ENCODE measurements around the gene TSPAN18. TPM values are rescaled to one million over a fixed set of nuclear protein-coding genes. Genes with fewer than 3 reads are reported as not detected.
A peak's percentile ranks its signal among the peaks of the same experiment; 100 is the strongest.

Gene TSPAN18
- total and polyA plus RNA-seq, 2 of the 8 experiments (the other 6 are each of a cell fraction or from before 2014, with no cell fraction given), result 5.2 to 10.2 TPM

DNA sequence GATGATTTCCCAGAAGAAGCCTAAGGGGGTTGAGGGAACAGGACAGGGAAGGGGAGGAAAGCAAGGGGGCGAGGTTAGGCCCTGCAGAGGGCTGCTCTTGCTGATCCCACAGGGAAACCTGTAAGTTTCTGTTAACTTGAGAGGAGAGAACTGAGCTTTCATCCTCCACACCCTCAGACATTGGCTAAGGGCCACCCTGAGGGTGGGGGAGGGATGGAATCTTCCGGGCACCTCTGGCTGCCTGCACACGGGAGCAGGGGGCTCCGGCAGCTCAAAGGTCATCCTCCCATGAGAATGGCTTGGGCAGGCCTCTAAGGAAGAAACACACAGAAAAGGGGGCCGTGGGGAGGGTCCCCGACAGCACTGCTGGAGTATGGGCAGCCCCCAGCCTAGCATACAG is 108.1 kb downstream of the TSPAN18 start:
- no peak overlapping the region for H2AFZ ChIP-seq (ENCODE audit: low read length)
- no peak overlapping the region for H2AK5ac ChIP-seq (ENCODE audit: low read depth, low read length)
- H4K8ac ChIP-seq (ENCODE audit: extremely low read depth, insufficient read depth, low read length), result no peak overlapping the region
- no peaks in the 10 kb centered on the region for H4K20me1 ChIP-seq (replicated peaks in 1 of 2; ENCODE audit: control insufficient read depth in 1 of 2, insufficient read depth in 2 of 2, low read length in 2 of 2)
- no peak for DNase-seq (ENCODE audit: low read depth in 1 of 2, low spot score in 2 of 2)
- H3K14ac ChIP-seq (ENCODE audit: insufficient read length), result no peak overlapping the region
- no peak overlapping the region for H3K23ac ChIP-seq (ENCODE audit: insufficient read length)
- peak overlapping the region; percentile 62; the same call in 1 of the 2 replicates for H2BK20ac ChIP-seq (ENCODE audit: low read length)
- H3K9me3 ChIP-seq (ENCODE audit: insufficient read depth in 2 of 2, low read depth in 1 of 2, low read length in 1 of 2), result peaks cover 0 to 10% of the 10 kb centered on the region in 2 experiments; a peak in 1 of 4 replicates
- H3K27ac ChIP-seq (ENCODE audit: low read depth, low read length), result no peak overlapping the region
- no peaks in the 10 kb centered on the region for H3K79me2 ChIP-seq (ENCODE audit: control insufficient read depth in 1 of 2, insufficient read depth in 2 of 2, low read length in 2 of 2)
- H2BK12ac ChIP-seq (ENCODE audit: low read depth, low read length), result peak overlapping the region; percentile 20
- H3K4ac ChIP-seq (replicated peaks; ENCODE audit: insufficient read length, low read depth, low read length), result no peak overlapping the region
- peak overlapping the region; percentile 50 for H4K91ac ChIP-seq (replicated peaks; ENCODE audit: insufficient read length, low read length)
- no peak overlapping the region for H3K4me3 ChIP-seq (ENCODE audit: extremely low read depth in 1 of 4, insufficient read depth in 2 of 4, low read depth in 3 of 4, low read length in 4 of 4)
- no peak overlapping the region for H2BK5ac ChIP-seq (ENCODE audit: low read depth, low read length)
- H3K4me2 ChIP-seq (ENCODE audit: insufficient read depth in 1 of 2, low read depth in 2 of 2, low read length in 2 of 2), result 0 out of 4 replicates have a peak overlapping the region, but pooled peaks of 1 of the 2 experiments have one; percentile 19
- 70% methylated on average over 6 of the region's 6 CpGs; no CpG with 5 or more reads in 1 of the 2 experiments for WGBS, 2 experiments (ENCODE audit: extremely low coverage in 1 of 2, insufficient coverage in 1 of 2, insufficient read length in 1 of 2, insufficient replicate concordance in 2 of 2, low coverage in 1 of 2, low lambda C conversion rate in 2 of 2, missing lambda C conversion rate in 1 of 2)
- H3K18ac ChIP-seq (ENCODE audit: extremely low read depth, low read length), result no peak overlapping the region; the same call in 1 of the 2 replicates
- peaks cover 10 to 19% (median 14%) of the 10 kb centered on the region in 4 experiments; a peak in 6 of 7 replicates for H3K4me1 ChIP-seq (replicated peaks in 1 of 4; ENCODE audit: control insufficient read depth in 3 of 4, insufficient read depth in 4 of 4, low read length in 3 of 4)
- H3K56ac ChIP-seq (replicated peaks; ENCODE audit: insufficient read length, low read depth, low read length), result no peak overlapping the region
- ChIA-PET CTCF (ENCODE audit: partially characterized antibody) (interaction anchor here (1.2 to 2.6 kb wide), 6 partner anchors 9 to 60 kb away, joined by 3 to 9 read pairs (median 6); no protein-coding TSS in a partner anchor), POLR2A (ENCODE audit: partially characterized antibody) (interaction anchor here (0.7 to 3.7 kb wide), 4 partner anchors 11 to 105 kb away, joined by 3 to 14 read pairs (median 6); no protein-coding TSS in a partner anchor)
- H3K79me1 ChIP-seq (ENCODE audit: low read depth, low read length), result no peaks in the 10 kb centered on the region
- H3K23me2 ChIP-seq (ENCODE audit: low read depth, low read length), result no peaks in the 10 kb centered on the region
- H3K36me3 ChIP-seq (ENCODE audit: control insufficient read depth in 2 of 4, insufficient read depth in 4 of 4, low read length in 3 of 4), result no peaks in the 10 kb centered on the region
- H4K5ac ChIP-seq (ENCODE audit: insufficient read length, low read depth, low read length), result no peak overlapping the region
- H2BK15ac ChIP-seq (ENCODE audit: low read length), result no peak overlapping the region
- H3K9ac ChIP-seq (replicated peaks in 1 of 4; ENCODE audit: extremely low read depth in 1 of 4, low read depth in 3 of 4, low read length in 3 of 4), result no peak overlapping the region
- no peak overlapping the region for H2BK120ac ChIP-seq (replicated peaks; ENCODE audit: low read depth, low read length)
- H3K27me3 ChIP-seq (replicated peaks in 1 of 4; ENCODE audit: control insufficient read depth in 3 of 4, extremely low read depth in 1 of 4, insufficient read depth in 3 of 4, low read length in 3 of 4), result peaks cover 0 to 16% (median 9%) of the 10 kb centered on the region in 4 experiments; a peak in 4 of 7 replicates
- FAIRE-seq, result no peak
- no peak for TF ChIP-seq CBX5 (IDR thresholded peaks at IDR 0.05; ENCODE audit: low read depth, low read length)
- TF ChIP-seq POU5F1 (IDR thresholded peaks at IDR 0.05; ENCODE audit: low read depth, low read length), result no peak
- TF ChIP-seq RNF2 (IDR thresholded peaks at IDR 0.05; ENCODE audit: borderline replicate concordance, low read depth, low read length, missing control alignments, poor library complexity, severe bottlenecking), result no peak
- TF ChIP-seq, protein P1, sequence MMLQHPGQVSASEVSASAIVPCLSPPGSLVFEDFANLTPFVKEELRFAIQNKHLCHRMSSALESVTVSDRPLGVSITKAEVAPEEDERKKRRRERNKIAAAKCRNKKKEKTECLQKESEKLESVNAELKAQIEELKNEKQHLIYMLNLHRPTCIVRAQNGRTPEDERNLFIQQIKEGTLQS (IDR thresholded peaks at IDR 0.05; ENCODE audit: insufficient read depth, low read depth, low read length), result no peak
- no peak for TF ChIP-seq CREB1 (IDR thresholded peaks at IDR 0.05)
- TF ChIP-seq RXRA (IDR thresholded peaks at IDR 0.05; ENCODE audit: insufficient read depth, low read depth, low read length), result no peak
- TF ChIP-seq SUZ12 (IDR thresholded peaks at IDR 0.05; ENCODE audit: low read length), result no peak
- TF ChIP-seq GABPA (IDR thresholded peaks at IDR 0.05; ENCODE audit: borderline replicate concordance, insufficient read depth, low read length), result no peak
- TF ChIP-seq KDM4A (IDR thresholded peaks at IDR 0.05; ENCODE audit: low read depth, low read length, severe bottlenecking), result no peak
- no peak for TF ChIP-seq POLR2AphosphoS5 (IDR thresholded peaks at IDR 0.05; ENCODE audit: low read depth, low read length)
- no peak for TF ChIP-seq KDM1A (IDR thresholded peaks at IDR 0.05; ENCODE audit: borderline replicate concordance, low read length)
- TF ChIP-seq EP300 (IDR thresholded peaks at IDR 0.05; ENCODE audit: borderline replicate concordance in 1 of 2, low read depth in 2 of 2, low read length in 2 of 2), result no peak
